ENCODE measurements around the gene ANKS3. TPM values are rescaled to one million over a fixed set of nuclear protein-coding genes. Genes with fewer than 3 reads are reported as not detected.

ANKS3 gene
- total and polyA plus RNA-seq, 2 of the 8 experiments (the other 6 are each of a cell fraction or from before 2014, with no cell fraction given): 15.5 to 23.9 TPM

DNA sequence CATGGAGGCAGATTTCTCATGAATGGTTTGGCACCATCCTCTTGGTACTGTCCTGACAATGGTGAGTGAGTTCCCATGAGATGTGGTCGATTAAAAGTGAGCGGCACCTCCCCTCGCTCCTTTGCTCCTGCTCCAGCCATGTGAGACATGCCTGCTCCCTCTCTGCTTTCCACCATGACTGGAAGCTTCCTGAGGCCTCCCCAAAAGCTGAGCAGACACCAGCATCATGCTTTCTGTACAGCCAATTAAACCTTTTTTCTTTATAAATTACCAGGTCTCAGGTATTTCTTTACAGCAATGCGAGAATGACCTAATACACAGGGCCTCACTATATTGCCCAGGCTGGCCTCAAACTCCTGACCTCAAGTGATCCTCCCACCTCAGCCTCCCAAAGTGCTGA is 20.8 kb upstream of the ANKS3 start:
- no peak overlapping the region for H4K91ac ChIP-seq (replicated peaks; ENCODE audit: insufficient read length, low read length)
- H2AFZ ChIP-seq (ENCODE audit: low read length): no peak overlapping the region
- H3K4ac ChIP-seq (replicated peaks; ENCODE audit: insufficient read length, low read depth, low read length): no peak overlapping the region
- no peak overlapping the region for H3K14ac ChIP-seq (ENCODE audit: insufficient read length)
- H3K9ac ChIP-seq (replicated peaks in 1 of 4; ENCODE audit: extremely low read depth in 1 of 4, low read depth in 3 of 4, low read length in 3 of 4): no peak overlapping the region
- H3K23me2 ChIP-seq (ENCODE audit: low read depth, low read length): no peaks in the 10 kb centered on the region
- H3K4me2 ChIP-seq (ENCODE audit: insufficient read depth in 1 of 2, low read depth in 2 of 2, low read length in 2 of 2): no peak overlapping the region
- no peaks in the 10 kb centered on the region for H3K79me2 ChIP-seq (ENCODE audit: control insufficient read depth in 1 of 2, insufficient read depth in 2 of 2, low read length in 2 of 2)
- no peak overlapping the region for H3K18ac ChIP-seq (ENCODE audit: extremely low read depth, low read length)
- no peak overlapping the region for H3K27ac ChIP-seq (ENCODE audit: low read depth, low read length)
- POLR2A ChIA-PET (ENCODE audit: partially characterized antibody): interaction anchor here (1.4 kb wide), 1 partner anchor 12 kb away, joined by 3 read pairs; no protein-coding TSS in a partner anchor
- H4K20me1 ChIP-seq (replicated peaks in 1 of 2; ENCODE audit: control insufficient read depth in 1 of 2, insufficient read depth in 2 of 2, low read length in 2 of 2): peaks cover 2 to 3% of the 10 kb centered on the region in 2 experiments
- no peaks in the 10 kb centered on the region for H3K4me1 ChIP-seq (replicated peaks in 1 of 4; ENCODE audit: control insufficient read depth in 3 of 4, insufficient read depth in 4 of 4, low read length in 3 of 4)
- H2BK20ac ChIP-seq (ENCODE audit: low read length): no peak overlapping the region
- H2BK5ac ChIP-seq (ENCODE audit: low read depth, low read length): no peak overlapping the region
- 96% methylated on average over 4 of the region's 4 CpGs; no CpG with 5 or more reads in 1 of the 2 experiments for WGBS, 2 experiments (ENCODE audit: extremely low coverage in 1 of 2, insufficient coverage in 1 of 2, insufficient read length in 1 of 2, insufficient replicate concordance in 2 of 2, low coverage in 1 of 2, low lambda C conversion rate in 2 of 2, missing lambda C conversion rate in 1 of 2)
- TF ChIP-seq EZH2 (IDR thresholded peaks at IDR 0.05; ENCODE audit: low read depth, low read length, severe bottlenecking): no peak
- TF ChIP-seq RBBP5 (IDR thresholded peaks at IDR 0.05; ENCODE audit: borderline replicate concordance, low read depth, low read length): no peak
- no peak for TF ChIP-seq RAD21 (IDR thresholded peaks at IDR 0.05 in 1 of 2, conservative IDR thresholded peaks at IDR 0.05 in 1 of 2; ENCODE audit: low read depth in 2 of 2, low read length in 2 of 2)
- TF ChIP-seq CTBP2 (IDR thresholded peaks at IDR 0.05; ENCODE audit: borderline replicate concordance, insufficient read depth, insufficient read length, low read length): no peak
- TF ChIP-seq KDM4A (IDR thresholded peaks at IDR 0.05; ENCODE audit: low read depth, low read length, severe bottlenecking): no peak
- TF ChIP-seq RXRA (IDR thresholded peaks at IDR 0.05; ENCODE audit: insufficient read depth, low read depth, low read length): no peak
- TF ChIP-seq, protein P1, sequence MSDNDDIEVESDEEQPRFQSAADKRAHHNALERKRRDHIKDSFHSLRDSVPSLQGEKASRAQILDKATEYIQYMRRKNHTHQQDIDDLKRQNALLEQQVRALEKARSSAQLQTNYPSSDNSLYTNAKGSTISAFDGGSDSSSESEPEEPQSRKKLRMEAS (IDR thresholded peaks at IDR 0.05): no peak
- no peak for TF ChIP-seq PHF8 (conservative IDR thresholded peaks at IDR 0.05; ENCODE audit: low read depth, low read length)
- no peak overlapping the region for H3K23ac ChIP-seq (ENCODE audit: insufficient read length)
- no peak overlapping the region for H4K5ac ChIP-seq (ENCODE audit: insufficient read length, low read depth, low read length)
- H2AK5ac ChIP-seq (ENCODE audit: low read depth, low read length): no peak overlapping the region
- peaks cover 8 to 45% (median 32%) of the 10 kb centered on the region in 4 experiments; a peak in 6 of 8 replicates for H3K36me3 ChIP-seq (ENCODE audit: control insufficient read depth in 2 of 4, insufficient read depth in 4 of 4, low read length in 3 of 4)
- H2BK15ac ChIP-seq (ENCODE audit: low read length): no peak overlapping the region
- no peak overlapping the region for H3K4me3 ChIP-seq (ENCODE audit: extremely low read depth in 1 of 4, insufficient read depth in 2 of 4, low read depth in 3 of 4, low read length in 4 of 4)
- CTCF ChIA-PET (ENCODE audit: partially characterized antibody): no interaction called here
- H4K8ac ChIP-seq (ENCODE audit: extremely low read depth, insufficient read depth, low read length): no peak overlapping the region
- H2BK12ac ChIP-seq (ENCODE audit: low read depth, low read length): no peak overlapping the region
- no peak overlapping the region for H2BK120ac ChIP-seq (replicated peaks; ENCODE audit: low read depth, low read length)
- DNase-seq (ENCODE audit: low read depth in 1 of 2, low spot score in 2 of 2) (no peak), FAIRE-seq (no peak)
- no peaks in the 10 kb centered on the region; the same call in none of the 2 replicates for H3K79me1 ChIP-seq (ENCODE audit: low read depth, low read length)
- no peak overlapping the region for H3K56ac ChIP-seq (replicated peaks; ENCODE audit: insufficient read length, low read depth, low read length)
- H3K27me3 ChIP-seq (replicated peaks in 1 of 4; ENCODE audit: control insufficient read depth in 3 of 4, extremely low read depth in 1 of 4, insufficient read depth in 3 of 4, low read length in 3 of 4): no peaks in the 10 kb centered on the region
- H3K9me3 ChIP-seq (ENCODE audit: insufficient read depth in 2 of 2, low read depth in 1 of 2, low read length in 1 of 2): peaks cover 0 to 5% of the 10 kb centered on the region in 2 experiments; a peak in 1 of 4 replicates

Measured in H1 (cell line).